ENCODE results near the gene CRAT.
A peak's percentile ranks its signal among the peaks of the same experiment; 100 is the strongest.

Gene CRAT

DNA sequence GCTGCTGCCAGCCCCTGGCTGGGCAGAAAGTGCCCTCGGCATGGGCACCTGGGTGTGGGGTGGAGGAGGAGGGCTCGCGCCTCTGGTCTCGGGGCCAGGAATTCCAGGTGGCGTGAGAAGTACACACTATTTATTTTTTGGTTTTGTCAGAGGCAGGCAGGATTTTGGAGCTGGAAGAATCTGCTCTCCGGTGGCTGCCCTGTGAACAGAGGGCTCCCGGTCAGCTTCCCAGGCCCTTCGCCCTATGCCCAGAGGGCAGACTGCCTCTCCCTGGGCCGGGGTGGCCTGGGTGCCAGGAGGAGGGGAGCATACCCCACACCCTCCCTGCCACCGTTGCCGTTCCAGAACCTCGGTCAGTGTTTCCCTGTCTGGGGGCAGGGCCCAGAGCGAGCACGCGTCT is 21.3 kb downstream of the CRAT start:
- DNase-seq (ENCODE audit: low read depth) = no peak

DNA sequence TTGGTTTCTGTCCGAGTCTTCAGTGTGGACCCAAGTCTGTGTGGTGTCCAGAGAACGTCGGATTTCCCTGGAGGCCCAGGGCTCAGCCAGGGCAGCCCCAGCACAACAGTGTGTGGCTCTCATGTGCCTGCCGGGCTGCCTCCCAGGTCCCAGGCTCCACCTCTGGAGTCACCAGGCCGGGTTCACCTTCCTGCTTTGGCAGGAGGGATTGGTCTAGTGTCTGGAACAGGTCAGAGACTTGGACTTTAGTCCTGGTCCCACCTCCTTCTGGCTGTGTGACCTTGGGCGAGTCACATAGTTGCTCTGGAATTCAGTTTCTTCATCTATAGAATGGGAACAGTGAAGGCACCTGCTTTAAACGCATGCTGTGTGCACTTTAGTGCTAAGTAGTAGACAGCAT is 26.5 kb downstream of the CRAT start:
- DNase-seq (ENCODE audit: low read depth) = no peak

DNA sequence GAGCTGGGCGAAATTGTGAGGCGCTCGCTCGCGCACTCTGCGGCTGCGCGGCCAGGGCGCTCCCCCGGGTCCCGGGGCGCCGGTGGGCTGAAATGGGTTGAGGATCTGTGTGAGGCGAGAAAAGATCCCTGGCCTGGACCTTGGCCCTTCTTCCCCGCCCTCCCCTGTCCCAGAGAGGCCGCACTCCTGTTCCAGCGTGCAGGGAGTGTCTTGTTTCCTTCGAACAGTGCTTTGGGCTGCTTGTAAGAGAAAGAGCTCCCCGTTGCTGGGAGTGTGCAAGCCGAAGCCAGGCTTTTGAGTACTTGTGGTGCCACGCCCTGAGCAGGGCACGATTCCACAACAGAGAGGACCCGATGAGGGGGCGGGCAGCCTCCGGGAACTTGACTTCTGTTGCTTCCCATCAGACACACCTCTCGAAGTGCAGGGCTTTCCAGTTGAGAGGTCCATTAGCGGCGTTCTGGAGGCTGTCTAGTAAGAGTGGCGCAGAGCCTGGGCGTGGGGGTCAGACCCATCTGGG is 29.1 kb downstream of the CRAT start:
- DNase-seq (ENCODE audit: low read depth) = no peak

DNA sequence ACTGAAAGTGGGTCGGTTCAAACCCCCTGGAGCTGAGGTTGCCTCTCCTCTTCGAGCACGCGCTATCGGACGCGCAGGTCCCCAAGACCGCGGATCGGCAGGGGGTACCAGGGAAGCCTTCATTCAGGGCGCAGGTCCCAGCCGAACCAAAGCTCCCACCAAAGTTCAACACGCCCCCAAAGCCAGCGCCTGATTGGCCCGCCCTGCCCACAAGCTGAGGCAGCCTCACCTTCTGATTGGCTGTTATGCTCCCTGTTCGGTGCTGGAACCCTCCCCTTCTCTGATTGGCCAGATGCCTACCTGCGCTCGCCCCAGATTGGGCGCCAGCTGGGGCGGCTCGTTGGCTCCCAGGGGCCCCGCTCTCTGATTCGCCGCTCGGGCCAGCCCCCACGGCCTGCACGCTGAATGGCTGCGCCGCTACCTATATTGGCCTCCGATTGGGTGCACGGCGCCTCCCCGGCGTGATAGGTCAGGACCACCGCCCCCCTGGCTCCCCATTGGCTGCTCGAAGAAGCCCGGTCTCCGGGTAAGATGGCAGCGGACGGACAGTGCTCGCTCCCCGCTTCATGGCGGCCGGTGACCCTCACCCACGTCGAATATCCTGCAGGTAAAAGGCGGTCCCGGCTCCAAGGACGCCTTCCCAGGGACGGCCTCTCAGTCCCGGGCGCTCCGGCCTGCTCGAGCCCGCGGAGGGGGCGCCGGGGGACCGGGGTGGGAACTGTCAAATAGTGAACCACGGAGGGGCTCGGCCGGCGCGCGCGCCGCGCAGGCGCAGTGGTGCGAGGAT is 29.8 kb downstream of the CRAT start, which contains the start of gene DOLPP1:
Gene DOLPP1, plus strand, starts transcription at position 511 of the 787 bp plus-strand sequence. Its CDS starts 21 bp downstream, at position 532.
- DNase-seq (ENCODE audit: low read depth) = peak; percentile 99

DNA sequence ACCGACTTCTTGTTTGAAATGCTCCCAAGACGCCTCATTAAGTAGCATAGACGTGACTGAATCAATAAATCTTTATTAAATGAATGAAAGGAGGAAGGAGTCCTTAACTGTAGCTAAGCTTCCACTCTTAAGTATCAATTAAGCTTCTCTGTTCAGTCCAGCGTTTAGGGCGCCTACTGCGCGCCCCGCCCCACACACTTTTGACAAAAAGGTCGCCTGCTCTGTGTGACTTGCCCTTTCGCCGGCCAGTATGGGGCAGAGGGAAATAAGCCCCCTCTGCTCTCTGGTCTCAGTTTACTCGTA is 30.3 kb downstream of the CRAT start:
- no peak for DNase-seq (ENCODE audit: low read depth)

DNA sequence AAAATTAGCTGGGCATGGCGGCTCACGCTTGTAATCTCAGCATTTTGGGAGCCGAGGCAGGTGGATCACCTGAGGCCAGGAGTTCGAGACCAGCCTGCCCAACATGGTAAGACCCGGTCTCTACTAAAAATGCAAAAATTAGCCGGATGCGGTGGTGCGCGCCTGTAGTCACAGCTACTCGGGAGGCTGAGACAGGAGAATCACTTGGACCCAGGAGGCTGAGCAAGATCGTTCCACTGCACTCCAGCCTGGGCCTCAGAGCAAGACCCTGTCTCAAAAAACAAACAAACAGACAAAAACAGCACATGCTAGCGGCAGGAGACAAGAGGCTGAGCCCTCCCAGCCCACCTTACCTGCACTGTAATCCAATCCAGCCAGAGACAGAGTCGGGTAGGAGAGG is 30.8 kb downstream of the CRAT start:
- DNase-seq (ENCODE audit: low read depth) = no peak

DNA sequence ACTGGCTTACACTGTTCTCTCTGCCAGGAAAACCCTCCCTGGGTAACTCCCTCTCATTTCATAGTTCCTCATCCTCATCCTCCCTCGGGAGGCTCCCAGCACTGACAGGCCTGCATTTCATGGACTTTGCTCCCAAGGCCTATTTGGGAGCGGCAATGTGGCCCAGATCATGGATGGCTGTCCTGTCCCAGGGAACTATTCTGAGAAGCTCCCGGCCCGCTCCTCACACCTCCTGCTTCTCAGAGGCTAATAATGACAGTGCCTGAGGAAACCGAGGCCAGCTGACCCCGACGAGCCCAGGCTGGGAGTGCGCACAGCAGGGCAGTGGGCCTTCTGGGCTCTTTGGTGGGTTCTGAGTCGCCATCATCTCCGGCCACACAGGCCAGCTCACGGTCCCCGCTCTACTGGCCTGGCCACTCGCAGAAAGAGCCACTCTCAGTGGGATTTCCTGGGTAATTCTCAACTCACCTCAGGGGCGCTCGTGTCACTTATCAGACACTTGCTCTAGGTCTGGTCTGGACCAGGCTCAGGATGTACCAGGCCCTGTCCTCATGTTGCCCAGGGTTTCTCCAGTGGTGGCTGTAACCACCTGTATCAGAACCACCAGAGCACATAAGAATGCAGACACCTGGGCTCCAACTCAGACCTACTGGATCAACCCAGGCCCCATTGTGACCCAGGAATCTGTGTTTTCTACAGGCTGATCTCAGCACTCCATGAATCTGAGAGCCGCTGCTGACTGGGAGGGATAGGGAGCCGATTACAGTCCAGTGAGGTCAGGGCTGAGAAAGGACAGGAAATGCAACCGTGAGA is 31.7 kb downstream of the CRAT start:
- no peak for DNase-seq (ENCODE audit: low read depth)

DNA sequence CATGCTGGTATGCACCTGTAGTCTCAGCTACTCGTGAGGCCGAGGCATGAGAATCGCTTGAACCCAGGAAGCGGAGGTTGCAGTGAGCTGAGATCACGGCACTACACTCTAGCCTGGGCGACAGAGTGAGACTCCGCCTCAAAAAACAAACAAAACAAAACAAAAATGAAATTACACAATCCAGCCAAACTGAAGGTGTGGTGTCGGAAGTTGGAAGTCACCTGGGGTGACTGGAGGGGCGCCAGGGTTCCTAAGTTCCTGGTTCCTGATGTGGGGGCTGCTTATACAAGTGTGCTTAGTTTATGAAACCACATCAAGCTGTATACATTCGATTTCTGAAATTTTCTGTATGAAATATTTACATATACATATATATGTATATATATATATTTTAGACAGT is 33.4 kb downstream of the CRAT start:
- DNase-seq (ENCODE audit: low read depth) = no peak

DNA sequence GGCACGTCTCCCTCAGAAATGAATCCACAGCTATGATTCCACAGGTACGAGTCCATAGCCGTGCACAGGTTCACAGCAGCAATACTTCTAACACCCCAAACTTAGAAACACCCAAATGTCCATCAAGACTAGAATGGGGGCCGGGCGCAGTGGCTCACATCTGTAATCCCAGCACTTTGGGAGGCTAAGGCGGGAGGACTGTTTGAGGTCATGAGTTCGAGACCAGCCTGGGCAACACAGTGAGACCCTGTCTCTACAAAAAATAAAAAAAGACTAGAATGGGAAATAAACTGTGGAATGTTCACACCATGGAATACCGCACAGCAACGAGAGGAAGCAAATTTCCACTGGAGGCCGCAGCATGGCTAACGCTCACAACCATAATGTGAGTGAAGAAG is 34.0 kb downstream of the CRAT start:
- DNase-seq (ENCODE audit: low read depth) = no peak

DNA sequence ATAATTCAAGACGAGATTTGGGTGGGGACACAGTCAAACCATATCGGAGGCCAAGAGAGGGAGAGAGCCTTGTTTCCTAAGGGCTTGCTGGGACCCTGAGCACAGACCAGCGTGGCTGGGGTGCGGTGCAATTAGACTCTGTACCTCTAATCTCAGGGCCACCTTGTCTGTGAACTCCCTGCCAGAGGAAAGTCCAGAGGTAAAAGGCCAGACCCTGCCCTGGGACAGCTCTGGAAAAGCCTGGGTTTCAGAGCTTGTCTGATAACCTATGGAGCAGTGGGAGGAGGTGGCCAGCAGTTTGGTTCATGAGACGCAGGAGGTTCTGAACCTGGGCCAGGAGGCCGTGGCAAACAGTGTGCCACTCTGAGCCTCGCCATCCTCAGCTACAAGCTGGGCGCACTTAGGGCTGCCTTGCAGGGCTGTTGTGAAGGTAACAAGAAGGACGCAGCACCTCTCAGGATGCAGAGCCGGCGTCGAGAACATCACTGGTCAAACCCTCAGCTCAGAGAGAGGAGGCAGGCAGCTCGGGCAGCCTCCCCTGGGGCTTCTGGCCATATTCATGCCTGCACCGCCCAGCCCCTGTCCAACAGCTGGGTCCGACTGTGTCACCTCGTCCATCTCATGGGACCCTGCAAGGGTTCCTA is 34.5 kb downstream of the CRAT start:
- no peak for DNase-seq (ENCODE audit: low read depth)

DNA sequence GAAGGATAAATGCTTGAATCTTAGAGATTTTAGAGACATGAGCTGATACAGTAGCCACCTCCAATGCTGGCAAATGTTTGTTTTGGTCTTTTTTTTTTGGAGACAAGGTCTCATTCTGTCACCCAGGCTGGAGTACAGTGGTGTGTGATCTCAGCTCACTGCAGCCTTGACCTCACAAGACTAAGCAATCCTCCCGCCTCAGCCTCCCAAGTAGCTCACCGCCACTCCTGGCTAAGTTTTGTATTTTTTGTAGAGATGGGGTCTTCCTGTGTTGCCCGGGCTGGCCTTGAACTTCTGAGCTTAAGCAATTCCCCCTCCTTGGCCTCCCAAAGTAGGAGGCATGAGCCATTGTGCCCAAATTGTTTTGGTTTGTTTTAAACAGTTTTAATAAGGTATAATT is 36.5 kb downstream of the CRAT start:
- no peak for DNase-seq (ENCODE audit: low read depth)

DNA sequence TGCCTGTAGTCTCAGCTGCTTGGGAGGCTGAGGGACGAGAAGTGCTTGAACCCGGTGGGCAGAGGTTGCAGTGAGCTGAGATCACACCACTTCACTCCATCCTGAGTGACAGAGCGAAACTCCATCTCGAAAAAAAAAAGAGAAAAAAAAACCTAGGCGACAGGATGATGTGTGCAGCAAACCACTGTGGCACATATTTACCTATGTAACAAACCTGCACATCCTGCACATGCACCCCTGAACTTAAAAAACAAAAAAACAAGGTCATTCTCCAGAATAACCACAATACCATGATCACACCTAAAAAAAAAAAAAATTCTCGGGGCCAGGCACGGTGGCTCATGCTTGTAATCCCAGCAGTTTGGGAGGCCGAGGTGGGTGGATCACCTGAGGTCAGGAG is 37.2 kb downstream of the CRAT start:
- no peak for DNase-seq (ENCODE audit: low read depth)

DNA sequence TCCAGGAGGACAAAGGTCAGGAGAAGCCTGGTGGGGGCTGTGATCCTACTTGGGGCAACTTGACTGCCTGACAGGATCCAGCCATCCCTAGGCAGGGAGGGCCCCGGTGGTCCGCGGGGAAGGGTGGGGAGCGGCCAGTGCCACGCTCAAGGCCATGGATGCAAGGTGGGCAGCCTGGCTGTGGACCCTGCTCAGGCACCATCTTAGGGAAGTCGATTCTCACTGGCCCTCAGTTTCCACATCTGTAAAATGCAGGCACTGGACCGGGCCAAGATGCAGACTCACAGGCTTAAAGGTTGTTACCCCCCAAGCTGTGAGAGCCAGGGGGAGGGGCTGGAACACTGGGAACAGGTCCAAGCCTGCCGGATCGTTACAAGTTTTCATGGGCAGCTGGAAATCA is 38.4 kb downstream of the CRAT start:
- no peak for DNase-seq (ENCODE audit: low read depth)

DNA sequence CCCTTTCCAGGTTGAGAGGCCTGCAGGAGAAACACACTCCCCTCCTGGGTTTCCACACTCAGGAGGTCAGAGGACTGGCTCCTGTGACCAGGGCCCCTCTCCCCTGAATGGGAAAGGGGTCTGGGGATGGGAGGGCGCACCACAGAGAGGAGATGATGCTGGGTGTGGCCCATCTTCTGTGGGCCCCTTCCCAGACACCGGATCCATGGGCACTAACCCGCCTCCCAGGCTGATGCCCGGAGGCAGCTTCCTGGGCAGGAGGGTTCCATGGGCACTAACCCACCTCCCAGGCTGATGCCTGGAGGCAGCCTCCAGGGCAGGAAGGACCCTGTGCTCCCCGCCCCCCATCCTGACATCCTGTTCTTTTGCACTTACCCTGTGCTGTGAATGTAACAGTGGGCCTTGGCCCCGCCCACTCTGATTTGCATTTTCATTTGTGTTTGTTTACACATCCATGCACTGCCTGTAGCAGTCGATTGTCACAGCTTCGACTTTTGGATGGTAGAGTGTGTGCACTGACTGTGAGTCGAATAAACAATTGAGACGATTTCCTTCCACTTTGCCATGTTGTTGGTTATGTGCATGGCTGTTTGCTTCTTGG is 39.0 kb downstream of the CRAT start:
- DNase-seq (ENCODE audit: low read depth) = no peak

DNA sequence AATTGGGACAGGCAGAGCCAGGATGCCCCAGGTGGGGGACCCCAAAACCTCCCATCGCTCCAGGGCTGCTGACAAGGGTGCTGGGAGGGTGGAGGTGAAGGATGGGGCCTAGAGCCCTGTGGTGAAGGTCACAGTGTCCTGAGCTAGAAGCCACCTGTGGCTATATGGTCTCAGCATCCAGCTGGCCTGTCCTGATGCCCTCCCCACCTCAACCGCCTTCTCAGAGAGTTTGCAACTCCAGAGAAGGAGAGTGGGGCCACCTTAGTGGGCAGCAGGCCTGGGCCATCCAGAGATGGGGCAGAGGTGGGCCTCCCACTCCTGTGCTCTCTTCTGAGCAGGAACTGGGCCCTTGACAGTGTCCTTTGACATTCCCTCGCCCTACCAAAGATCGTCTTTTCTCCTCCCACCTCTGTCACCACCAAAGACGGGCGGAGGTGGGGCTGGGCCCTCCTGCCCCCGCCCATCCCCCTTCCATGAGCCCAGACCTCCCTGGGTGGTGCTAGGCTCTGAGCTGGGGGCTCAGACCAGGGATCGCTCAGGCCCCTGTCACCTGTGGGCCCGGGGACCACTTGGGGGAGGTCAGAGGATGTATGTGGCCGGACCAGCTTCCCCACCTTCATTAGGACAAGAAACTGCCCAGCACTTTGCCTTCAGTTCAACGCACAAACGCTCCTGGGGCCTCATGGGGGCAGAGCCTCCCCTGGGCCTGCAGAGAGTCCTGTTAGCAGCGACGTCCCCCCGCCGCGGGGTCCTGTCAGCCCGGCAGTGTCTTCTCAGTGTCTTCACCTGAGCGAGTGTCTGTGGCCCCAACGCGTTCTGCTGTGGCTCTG is 39.7 kb downstream of the CRAT start:
- no peak for DNase-seq (ENCODE audit: low read depth)

DNA sequence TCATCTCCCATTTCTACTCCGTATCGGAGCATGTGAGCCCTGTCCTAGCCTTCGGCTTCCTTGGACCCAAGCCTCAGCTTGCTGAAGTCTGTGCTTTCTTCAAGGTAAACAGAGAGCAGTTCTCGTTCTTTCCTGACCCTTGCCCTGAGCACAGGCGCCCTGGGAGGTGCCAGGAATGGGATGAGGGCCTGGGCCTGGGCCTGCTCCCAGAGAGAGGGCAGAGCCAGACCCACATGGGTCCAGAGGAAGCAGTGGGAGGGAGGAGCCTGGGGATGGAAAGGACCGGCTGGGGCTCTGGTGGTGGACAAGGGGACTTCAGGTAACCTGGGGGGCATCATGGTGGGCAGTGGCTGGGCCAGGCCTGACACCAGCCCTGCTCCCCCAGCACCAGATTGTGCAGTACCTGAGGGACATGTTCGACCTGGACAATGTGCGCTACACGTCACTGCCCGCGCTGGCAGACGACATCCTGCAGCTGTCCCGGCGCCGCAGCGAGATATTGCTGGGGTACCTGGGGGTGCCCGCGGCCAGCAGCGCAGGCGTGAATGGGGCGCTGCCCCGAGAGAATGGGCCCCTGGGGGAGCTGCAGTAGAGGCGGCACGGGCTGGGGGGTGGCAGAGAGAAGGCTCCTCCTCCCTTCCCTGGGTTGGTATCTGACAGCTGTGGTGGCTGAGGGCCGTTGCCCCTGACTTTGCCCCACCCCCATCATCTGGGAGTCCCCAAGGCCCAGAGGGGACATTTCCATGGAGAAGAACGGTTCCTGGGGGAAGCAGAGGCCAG is 40.5 kb downstream of the CRAT start:
- no peak for DNase-seq (ENCODE audit: low read depth)

DNA sequence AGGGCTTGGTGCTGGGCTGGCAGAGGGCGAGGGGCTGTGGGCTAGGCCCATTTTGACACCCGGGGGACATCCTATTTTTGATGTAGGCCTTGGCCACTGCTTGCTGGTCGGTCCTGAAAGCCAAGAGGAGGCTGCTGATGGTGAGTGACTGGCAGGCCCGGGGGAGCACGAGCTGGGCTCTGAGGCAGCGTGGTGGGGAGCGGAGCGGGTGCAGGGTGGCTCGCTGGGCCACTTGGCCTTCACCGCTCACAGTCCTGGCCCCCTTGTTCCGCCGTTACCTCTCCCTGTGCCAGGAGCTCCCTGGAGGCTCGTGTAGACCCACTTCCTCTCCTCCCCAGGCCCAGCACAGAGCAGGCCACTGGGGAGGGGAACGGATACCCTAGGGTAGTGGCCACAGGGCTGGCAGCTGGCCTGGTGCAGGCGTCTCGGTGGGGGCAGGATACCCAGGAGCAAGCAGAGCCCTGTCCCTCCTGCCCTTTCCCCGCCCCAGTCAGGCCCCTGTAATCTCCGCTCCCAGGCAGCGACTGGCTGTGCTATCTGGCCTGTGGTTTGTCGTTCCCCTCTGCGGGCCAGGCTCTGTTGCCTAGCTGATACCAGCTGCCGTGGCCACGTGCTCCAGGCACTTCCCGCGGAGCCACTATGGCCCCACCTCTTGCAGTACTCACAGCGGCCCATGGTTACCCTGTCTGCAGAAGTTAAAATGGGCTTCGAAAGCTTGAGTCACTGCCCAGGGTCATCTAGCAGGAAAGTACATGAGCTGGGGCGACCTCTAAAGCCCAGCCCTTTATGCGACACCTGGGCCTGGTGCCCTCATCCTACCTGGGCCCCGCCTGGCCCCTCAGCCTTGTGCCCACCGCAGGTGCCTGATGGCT is 41.4 kb downstream of the CRAT start:
- no peak for DNase-seq (ENCODE audit: low read depth)

DNA sequence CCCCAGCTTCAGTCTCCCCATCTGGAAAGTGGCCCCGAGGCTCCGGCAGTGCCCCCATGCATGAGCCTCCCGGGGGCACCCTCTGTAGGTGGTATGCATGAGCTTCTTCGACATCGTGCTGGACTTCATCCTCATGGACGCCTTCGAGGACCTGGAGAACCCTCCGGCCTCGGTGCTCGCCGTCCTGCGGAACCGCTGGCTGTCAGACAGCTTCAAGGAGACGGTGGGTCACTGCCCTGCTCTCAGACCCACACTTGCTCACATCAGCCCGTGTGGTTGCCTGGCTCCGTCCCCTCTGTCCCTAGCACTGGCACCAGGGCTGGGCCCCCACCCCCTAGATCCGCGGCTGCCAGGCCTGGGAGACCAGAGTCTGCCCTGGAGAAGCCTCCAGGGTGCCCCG is 42.5 kb downstream of the CRAT start:
- no peak for DNase-seq (ENCODE audit: low read depth)

DNA sequence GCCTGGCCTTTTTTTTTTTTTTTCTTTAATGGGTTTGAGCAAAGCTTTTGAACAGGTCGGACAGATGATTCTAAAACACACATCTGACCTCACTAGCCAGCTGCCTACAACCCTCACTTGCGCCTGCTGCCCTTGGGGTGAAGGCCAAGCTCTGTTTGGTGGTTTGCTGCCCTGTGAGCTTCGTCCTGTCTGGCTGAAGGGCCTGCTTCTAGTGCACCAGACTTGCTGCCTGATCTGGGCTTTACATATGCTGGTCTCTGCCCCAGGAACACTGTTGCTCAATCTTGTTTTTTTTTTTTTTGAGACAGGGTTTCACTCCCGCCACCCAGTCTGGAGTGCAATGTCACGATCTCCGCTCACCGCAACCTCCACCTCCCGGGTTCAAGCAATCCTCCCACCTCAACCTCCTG is 46.1 kb downstream of the CRAT start:
- DNase-seq (ENCODE audit: low read depth) = no peak

DNA sequence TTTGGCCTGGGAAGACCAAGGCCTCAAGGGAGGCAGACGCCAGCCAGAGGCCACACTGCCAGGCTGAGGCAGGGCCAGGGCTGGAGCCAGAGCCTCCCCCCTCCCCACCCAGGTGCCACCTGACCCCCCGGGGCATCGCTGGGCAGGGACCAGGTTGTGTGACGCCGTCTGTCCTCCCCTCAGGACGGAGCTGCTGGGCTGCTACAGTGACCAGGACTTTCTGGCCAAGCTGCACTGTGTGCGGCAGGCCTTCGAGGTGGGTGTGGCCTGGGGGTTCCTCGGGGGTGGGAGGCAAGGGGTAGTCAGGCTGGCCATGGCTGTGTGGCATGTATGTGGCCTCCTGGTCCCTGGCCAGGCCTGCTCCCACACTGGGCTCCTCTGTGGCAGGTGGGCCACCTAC is 47.5 kb downstream of the CRAT start:
- no peak for DNase-seq (ENCODE audit: low read depth)
